Measurements from ENCODE around the gene PRKACB.

PRKACB gene

DNA sequence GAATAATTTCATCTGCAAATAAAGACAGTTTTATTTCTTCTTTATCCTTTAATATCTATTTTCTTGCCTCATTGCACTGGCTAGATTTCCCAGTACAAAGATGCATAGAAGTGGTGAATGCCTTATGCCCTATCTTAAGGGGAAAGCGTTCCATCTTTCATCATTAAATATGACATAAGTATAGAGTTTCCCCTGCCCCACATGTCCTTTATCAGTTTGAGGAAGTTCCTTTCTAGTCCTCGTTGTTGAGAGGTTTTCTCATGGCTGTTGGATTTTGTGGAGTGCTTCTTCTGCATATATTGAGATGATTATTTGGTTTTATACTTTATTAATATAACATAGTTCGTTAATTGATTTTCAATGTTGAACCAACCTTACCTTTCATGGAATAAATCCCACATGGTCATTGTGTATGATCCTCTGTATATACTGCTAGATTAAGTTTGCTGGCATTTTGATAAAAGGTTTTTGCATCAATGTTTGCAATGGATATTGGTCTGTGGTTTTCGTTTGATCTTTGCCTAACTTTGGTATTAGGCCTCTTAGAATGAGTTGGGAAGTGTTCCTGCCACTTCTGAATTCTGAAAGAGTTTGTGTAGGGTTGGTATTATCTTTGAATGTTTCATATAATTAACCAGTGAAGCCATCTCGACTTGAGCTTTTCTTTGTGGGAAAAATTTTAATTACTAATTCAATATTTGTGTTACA, 15.6 kb downstream of the PRKACB start:
- DNase-seq, result no peak

DNA sequence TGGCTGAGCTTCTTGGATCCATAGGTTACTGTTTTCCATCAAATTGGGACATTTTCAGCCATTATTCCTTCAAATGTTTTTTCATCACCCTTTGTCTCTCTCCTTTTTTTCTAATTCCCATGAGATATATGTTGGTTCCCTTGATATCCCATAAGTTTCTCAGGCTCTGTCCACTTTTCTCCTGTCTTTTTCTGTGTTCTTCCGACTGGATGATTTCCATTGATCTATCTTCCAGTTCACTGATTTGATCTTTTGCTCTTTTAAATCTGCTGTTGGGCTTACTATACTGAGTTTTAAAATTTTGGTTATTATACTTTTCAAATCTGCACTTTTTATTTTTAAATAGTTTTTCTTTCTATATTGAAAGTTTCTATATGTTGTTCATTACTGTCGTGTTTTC, 18.2 kb downstream of the PRKACB start:
- DNase-seq, result no peak

DNA sequence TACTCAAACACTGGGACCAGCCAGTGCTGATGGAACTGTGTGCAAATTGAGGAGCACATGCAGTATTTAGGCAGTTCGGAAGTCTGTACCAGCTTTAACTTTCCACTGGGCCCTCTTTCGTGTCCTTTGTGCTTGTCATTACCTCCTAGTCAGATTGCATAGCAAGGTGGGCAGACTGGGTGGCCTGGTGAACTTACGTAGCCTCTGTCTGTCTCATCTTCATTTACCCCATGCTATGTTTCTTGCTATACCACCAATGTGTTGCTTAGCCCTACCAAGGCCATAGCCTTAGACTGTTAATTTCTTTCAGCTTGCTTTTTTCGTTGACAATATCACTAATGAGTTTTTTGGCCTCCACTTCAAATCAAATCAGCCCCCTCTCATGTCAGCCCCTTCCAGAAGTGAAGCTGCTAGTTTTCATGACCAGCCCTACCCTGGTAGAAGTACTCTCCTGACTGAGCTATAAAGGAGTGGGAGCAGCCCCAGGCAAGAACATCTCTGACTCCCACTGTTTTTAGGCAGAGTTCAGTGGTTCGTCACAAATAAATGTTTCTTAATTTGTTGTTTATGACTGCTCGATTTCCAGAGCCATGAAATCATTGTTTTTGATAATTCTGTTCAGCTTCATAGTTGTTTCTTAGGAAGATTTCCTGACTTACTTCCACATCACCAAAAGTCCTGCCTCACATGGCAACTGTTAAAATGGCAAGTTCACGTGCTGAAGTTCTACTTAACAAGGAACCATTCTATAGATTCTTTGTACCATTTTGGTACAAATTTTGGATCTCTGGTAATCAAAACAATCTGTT, 19.3 kb downstream of the PRKACB start:
- DNase-seq, result no peak

DNA sequence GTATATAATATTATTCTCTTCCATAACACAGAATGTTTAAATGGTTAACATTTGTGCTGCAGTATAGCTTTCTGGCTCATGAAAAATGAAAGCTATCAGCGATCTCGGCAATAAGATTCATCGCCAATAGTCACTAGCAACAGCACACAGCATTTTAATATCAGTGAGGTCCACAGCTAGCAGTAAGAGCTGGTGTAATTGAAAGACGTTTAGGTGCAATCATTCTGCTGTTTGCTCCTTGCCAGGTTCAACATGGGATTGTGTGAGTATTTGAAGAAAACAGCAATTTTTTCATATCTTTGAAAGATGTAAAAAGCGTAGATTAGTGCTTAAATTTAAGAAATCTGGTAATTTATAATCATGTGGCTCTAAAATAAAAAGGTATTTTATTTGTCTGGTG, 20.1 kb downstream of the PRKACB start:
- no peak for DNase-seq

DNA sequence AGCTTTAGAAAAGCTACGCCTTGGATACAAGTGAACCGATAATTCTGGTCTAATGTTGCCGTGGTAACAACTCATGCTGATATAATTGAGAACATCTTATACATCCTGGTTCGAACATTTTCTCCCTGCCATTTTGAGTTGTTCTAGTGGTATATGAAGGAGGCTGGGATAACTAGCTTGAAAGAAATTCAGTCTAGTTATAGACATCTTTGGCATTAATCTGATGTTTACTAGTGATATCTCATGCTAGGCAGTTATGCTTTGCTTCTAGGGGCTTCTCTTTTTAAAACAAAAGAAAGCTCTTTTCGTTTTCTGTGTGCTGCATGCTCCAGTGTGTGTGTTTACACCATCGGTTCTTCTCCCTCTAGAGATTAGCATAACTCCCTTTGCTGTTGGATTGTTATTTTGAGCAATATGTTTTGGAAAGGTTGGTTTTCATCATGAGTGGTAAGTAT, 20.5 kb downstream of the PRKACB start:
- DNase-seq, result no peak

DNA sequence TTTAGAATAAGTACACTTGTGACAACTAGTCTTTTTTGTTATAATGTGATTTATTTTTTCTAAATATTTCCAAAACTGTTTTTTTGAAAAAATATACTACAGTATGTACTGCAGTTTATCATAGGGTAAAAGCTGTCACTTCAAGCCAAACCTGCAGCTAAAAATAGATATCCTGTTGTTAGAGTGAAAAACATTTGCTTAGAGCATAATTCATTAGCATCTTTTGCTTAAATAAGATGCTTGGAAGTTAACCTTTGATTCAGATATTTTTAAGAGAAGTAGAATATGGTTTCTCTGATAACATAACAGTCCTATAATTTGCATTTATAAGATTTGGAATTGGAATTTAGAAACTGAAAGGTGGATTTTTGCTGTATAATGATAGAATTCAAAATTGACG, 21.5 kb downstream of the PRKACB start:
- DNase-seq, result no peak

DNA sequence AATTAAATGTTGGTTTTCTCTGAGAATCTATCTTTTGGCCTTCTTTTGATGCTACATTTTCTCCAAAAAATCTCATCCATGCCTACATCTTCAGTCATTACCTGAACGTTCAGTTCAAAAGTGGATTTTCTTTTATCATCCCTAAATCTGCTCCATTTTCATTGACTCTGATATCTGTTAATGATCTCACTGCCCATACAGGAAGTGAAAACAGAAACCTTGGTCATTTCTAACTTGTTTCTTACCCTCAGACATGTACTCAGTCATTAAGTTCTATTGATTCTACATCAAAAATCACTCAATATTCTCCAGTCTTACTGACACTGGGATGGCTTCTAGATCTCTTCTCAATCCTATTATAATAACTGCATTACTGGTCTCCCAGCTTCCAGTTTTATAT, 22.7 kb downstream of the PRKACB start:
- DNase-seq, result no peak

DNA sequence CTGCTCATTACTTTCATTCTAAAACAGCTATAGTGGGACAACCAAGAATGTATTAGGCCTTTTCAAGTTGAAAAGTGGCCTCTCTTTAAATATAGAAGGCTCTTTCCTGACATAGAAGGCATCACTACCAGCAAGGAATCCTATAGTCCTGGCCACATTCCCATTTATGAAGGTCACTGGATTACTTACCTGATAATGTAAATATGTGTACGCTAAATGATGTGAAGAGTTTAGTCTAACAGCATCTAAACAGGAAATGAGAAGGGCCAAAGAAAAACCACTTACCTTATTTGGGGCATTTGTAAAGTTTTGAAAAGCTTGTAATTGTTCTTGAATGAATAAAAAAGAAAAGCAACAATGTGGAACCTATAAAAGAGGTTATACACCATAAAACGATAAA, 24.7 kb downstream of the PRKACB start:
- no peak for DNase-seq

DNA sequence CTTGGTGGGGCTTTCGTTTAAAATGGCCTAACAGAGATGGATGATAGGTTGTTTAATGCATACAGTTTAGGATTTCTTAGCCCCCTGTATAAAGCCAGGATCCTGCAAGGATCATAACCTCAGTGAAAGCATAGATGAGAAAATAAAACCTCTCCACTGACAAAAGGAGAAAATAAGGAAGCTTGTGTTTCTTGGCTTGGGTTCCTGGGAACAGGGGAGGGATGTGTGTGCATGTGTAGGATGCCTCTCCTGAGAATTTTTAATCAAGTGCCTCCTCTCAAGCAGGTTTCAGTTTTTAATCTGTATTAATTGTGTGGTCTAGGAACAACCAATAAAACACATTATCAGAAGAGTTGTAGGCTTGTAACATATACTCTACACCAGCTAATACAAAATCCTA, 26.1 kb downstream of the PRKACB start:
- DNase-seq, result no peak

DNA sequence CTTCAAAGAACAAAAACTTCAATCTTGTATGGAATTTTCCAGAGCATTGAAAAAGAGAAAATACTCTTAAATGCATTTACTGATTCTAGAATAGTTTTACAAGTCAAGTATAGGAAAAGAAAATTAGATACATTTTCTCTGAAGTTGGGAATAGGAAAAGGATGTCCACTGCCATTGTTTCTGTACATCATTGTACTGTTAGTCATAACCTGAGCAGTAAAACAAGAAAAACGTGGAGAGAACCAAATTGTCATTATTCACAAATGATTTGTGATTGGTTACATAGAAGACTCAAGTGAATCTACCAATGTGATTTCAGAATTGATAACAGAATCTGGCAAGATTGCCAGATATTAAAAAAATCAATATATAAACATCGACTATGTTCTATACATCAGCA, 27.4 kb downstream of the PRKACB start:
- DNase-seq, result no peak

DNA sequence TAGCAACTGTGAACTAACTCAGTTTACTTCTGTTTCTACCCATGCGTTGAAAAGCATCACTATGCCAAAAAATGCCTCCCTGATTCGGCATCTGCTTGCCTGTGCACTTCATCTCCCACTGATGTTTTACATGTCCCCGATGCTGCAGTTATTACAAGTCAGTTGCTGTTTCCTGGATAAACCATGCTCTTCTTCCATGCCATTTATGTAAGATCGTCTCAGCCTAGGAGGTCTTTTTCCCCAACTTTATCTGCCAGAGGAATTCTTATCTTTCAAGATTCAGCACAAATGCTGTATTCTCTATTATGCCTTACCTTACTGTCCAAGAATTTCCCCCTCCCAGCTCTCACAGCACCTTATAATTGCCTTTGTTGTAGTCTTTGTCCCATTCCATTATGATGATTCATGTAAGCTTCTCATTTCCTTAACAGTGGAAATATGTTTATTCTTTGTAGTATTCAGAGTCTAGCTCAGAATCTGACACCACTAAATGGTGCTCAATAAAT, 30.0 kb downstream of the PRKACB start:
- no peak for DNase-seq

DNA sequence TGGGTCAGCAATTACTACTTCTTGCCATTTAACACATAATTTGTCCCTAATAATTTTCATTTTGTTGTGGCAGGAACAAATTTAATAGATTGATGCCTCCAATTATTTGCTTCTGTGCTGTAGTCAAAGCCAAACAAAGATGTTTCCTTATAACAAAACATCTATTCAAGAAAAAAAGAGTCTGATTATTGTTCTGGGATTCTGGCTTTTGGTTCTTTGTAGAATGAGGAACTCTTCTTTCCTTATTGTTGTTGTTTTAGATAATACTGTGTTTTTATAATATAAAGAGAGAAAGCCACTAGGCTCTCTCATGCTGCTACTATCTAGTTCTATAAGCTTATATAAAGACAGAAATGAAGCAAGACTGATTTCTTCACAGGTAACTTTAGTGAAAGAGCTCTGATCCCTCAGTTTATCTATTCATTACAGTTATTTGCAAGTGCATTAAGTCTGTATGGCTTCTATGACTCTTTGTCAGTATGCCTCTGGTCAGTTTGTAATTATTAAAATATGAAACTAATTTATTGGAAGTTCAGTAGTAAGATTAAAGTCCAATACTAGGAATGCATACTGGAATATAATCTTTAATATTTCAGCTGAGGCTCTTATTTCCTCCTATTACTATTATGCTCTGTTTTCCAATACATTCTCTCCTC, 37.4 kb downstream of the PRKACB start:
- DNase-seq, result no peak

DNA sequence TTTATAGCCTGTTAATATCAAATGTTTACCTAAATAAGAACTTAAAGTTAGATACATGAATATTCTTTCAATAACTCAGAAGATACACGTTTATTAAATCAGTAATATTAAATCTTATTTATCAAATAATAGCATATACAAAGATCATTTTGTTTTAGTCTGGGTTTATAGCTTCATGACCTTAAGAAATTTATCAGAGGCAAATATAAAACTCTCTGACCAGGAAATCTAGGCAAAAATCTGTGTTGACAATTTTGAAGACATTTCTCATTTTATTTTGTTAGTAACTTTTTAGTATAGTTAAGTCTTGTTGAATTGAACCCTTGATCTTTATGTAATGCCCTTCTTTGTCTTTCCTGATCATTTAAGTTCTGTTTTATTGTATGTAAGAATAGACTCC, 46.4 kb downstream of the PRKACB start:
- DNase-seq, result no peak

DNA sequence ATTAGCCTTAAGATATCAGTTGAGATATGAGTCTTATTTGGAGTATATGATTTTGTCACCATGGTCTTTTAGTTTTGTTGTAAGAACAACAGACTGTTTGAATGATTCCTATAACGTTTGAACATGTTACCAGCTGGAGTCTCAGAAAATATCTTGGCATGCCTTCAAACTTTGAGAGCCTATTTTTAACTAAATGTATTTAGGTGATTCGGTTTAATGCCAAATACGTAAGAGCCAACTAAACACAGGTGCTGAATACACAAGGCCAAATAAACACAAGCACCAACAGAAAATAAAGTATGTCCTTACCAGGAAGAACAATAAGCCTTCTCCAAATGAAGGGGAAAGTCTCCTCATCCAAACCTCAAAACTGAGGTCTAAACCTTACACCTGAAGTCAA, 48.6 kb downstream of the PRKACB start:
- no peak for DNase-seq

DNA sequence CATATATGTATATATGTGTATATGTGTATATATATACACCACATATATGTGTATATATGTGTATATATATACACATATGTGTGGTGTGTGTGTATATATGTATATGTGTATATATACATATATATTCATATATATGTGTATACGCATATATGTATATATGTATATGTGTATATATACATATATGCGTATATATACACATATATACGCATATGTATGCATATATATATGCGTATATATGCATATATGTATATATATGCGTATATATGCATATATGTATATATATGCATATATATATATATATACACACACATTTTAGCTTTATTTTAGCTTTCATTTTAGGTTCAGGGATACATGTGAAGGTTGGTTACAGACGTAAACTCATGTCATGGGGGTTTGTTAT, 54.8 kb downstream of the PRKACB start:
- DNase-seq, result no peak

DNA sequence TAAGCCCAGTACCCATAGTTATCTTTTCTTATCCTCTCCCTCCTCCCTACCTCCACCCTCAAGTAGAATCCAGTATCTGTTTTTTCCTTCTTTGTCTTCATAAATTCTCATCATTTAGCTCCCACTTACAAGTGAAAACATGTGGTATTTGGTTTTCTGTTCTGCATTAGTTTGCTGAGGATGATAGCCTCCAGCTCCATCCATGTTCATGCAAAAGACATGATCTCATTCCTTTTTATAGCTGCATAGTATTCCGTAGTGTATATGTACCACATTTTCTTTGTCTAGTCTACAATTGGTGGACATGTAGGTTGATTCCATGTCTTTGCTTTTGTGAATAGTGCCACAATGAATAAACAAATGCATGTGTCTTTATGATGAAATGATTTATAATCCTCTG, 55.2 kb downstream of the PRKACB start:
- DNase-seq, result no peak

DNA sequence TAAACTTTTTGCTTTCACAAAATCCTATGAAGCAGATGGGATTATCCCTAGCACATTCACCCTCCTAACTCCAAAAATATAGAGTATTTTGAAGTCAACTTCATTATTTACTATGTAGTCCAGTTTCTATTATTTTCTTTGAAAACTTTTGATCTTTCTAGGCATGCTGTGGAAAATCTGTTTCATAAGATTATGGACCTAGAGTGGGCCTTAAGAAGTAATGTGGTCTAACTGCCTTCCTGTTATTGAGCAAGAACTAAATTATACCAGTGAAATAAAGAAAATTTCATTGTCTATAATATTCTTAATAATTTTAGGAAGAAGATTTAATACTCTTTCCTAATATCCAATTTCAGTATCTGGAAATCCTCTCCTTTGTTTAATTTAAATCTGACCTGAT, 58.1 kb downstream of the PRKACB start:
- DNase-seq, result no peak

DNA sequence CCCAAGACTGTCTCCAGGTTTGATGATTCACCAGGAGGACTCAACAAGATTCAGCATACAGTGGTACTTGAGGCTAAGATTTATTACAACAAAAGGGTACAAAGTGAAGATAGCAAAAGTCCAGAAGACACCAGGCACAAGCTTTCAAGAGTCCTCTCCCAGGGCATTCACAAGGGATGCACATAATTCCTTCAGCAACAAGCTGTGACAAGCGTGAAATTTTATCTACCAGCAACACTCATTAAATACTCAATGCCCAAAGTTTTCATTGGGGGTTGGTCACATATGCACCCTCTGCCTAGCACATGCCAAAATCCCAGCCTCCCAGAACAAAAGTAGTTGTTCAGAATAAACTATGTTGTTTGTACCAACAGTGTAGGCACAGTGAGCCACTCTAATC, 62.3 kb downstream of the PRKACB start:
- DNase-seq, result no peak

DNA sequence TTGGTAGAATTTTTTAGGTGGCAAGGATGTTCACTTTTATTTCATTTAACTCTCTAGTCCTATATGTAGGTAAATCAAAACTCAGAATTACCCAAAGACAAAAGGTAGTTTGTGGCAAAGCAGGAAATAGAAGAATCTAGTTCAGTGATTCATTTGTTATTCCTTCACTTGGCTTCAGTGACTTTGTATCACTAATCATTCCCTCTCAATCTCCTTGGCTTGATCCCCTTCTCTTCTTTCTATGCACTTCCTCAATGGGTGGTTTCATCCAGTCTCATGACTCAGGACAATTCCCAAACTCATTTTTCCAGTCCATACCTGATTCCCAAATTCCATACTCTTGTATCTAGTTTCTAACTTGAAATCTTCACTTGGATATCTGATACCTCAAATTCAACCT, 64.9 kb downstream of the PRKACB start:
- no peak for DNase-seq

DNA sequence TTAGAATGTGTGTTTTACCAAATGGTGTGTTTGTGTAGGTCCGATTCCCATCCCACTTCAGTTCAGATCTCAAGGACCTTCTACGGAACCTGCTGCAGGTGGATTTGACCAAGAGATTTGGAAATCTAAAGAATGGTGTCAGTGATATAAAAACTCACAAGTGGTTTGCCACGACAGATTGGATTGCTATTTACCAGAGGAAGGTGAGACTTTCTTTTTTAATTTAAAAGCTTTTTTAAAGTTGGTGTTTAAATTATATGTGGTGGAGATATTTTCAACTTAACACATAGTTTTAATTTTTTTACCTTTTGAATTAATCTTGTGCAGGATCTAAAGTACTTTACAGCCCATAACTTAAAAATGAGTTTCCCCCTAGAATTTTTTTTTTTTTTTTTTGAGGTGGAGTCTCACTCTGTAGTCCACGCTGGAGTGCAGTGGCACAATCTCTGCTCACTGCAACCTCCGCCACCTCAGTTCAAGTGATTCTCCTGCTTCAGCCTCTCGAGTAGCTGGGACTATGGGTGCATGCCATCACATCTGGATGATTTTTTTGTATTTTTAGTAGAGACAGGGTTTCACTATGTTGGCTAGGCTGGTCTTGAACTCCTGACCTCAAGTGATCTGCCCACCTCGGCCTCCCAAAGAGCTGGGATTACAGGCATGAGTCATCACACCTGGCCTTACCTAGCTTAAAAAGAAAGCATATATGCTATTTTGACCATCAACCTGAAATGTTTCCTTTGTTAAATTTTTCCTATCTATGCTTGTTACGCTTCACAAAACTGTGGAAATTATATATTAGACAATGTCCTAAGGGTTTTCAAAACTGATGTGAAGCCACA, 70.3 kb downstream of the PRKACB start:
- DNase-seq, result no peak

DNA sequence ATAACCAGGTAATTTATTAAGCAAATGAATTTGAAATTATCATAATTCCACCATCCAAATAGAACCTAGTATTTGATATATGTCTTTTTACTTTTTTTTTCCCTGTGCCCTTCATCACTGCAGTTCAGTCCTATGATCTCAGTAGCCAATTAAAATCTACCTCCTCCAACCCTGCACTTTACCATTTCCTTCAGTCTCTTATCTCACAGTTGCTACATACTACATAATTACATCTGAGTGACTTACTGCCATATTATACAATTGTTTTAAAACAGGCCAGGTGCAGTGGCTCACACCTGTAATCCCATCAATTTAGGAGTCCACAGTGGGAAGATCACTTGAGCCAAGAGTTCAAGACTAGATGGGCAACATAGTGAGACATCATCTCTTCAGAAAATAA, 73.2 kb downstream of the PRKACB start:
- DNase-seq, result no peak

DNA sequence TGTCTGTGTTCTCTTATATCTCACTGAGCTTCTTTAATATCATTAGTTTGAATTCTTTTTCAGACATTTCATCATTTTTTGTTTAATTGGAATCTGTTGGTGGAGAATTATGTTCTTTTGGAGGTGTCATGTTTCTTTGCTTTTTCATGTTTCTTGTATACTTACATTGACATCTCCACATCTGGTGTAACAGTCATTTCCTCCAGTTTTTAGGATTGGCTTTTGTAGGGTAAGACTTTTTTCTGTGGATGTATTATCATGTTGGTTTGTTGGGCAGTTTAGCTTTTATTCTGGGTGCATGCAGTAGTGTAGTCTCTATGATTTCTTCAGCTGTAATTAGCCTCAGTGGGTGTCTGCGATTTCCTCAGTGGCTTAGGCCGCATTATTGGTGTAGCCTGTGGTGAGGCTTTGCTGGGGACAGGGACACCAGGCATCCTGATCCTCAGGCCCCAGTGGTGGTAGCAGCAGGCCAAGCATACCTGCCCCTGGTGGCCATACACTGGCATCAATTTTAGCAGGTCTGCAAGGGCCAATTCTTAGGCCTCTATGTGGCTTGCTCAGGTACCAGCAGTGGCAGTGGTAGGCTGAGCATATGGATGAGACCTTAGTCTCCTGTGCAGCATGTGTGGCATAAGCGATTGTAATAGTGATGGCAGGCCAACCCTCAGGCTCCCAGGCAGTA, 79.8 kb downstream of the PRKACB start:
- DNase-seq, result no peak

Measured in central memory CD4-positive, alpha-beta T cell (primary cell).